ENCODE data around the gene ITGB3BP.

DNA sequence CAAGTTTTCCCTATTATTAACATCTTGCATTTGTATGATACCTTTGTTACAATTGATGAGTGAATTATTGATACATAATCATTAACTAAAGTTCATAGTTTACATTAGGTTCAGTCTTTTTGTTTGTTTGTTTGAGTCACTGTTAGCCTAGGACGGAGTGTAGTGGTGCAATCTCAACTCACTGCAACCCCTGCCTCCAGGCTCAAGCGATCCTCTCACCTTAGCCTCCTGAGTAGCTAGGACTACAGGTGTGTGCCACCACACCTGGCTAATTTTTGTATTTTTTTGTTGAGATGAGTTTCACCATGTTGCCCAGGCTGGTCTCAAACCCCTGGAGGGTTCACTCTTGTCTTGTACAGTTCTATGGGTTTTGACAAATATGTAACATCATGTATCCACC lies 36.3 kb upstream of the ITGB3BP start:
- TF ChIP-seq YY1 (IDR thresholded peaks at IDR 0.05; ENCODE audit: low read depth) (no peak), RAD21 (IDR thresholded peaks at IDR 0.05; ENCODE audit: low read depth) (no peak), REST (IDR thresholded peaks at IDR 0.05; ENCODE audit: low read depth) (no peak), ZBTB7A (IDR thresholded peaks at IDR 0.05; ENCODE audit: low read depth) (no peak), TEAD4 (IDR thresholded peaks at IDR 0.05) (no peak), TAF1 (IDR thresholded peaks at IDR 0.05; ENCODE audit: low read depth) (no peak), CREB1 (IDR thresholded peaks at IDR 0.05; ENCODE audit: low read depth) (no peak), FOXM1 (IDR thresholded peaks at IDR 0.05; ENCODE audit: borderline replicate concordance, low read depth) (no peak), EP300 (IDR thresholded peaks at IDR 0.05; ENCODE audit: borderline replicate concordance) (no peak), CEBPB (IDR thresholded peaks at IDR 0.05) (no peak), EGR1 (IDR thresholded peaks at IDR 0.05) (no peak), TCF12 (IDR thresholded peaks at IDR 0.05; ENCODE audit: low read depth) (no peak)
- TF ChIP-seq, protein P1, sequence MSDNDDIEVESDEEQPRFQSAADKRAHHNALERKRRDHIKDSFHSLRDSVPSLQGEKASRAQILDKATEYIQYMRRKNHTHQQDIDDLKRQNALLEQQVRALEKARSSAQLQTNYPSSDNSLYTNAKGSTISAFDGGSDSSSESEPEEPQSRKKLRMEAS (IDR thresholded peaks at IDR 0.05) = no peak
